Measurements from ENCODE around the gene SH2D1B.

Gene SH2D1B

DNA sequence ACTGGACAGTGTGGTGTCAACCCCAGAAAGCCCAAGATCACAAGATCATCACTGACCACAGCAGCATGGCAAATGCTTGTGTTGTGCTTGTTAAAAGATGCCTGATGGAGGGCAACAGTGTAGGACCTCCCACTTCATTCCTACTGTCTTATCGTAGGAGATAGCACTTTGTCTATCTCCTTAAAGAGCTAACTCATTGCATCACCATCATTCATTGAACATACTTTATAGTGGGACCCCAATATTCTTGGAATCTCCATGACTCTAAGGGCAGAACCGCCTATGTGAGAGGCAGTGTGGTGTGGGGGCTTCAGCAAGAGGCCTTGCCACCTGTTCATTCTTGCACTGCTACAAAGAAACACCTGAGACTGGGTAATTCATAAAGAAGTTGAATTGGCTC is 5.0 kb upstream of the SH2D1B start:
- Histone ChIP-seq H3K27me3 (replicated peaks in 2 of 5; ENCODE audit: control insufficient read depth in 4 of 5, insufficient read depth in 5 of 5, low read length in 4 of 5) (no peaks in the 10 kb centered on the region), H3K9me3 (ENCODE audit: control extremely low read depth in 1 of 5, control insufficient read depth in 4 of 5, insufficient read depth in 2 of 5, low read depth in 1 of 5, low read length in 4 of 5) (no peaks in the 10 kb centered on the region), H3K4me1 (ENCODE audit: control extremely low read depth in 1 of 4, control insufficient read depth in 4 of 4, insufficient read depth in 4 of 4, low read length in 3 of 4) (peaks cover 0 to 13% (median 1%) of the 10 kb centered on the region in 4 experiments), H3K4me3 (ENCODE audit: control insufficient read depth in 1 of 7, extremely low read depth in 1 of 7, insufficient read depth in 4 of 7, low read depth in 2 of 7, low read length in 6 of 7) (no peak overlapping the region), H3K36me3 (ENCODE audit: control insufficient read depth in 4 of 4, insufficient read depth in 4 of 4, low read length in 3 of 4) (no peaks in the 10 kb centered on the region), H3K27ac (ENCODE audit: insufficient read depth in 1 of 2, low read depth in 1 of 2, low read length in 2 of 2, poor library complexity in 1 of 2, severe bottlenecking in 2 of 2) (no peak overlapping the region)
- DNase-seq, result no peak
- ChIA-PET POLR2A (no interaction called here), CTCF (no interaction called here)
- WGBS (ENCODE audit: insufficient coverage), result 100% methylated on average over 1 of the region's 2 CpGs

DNA sequence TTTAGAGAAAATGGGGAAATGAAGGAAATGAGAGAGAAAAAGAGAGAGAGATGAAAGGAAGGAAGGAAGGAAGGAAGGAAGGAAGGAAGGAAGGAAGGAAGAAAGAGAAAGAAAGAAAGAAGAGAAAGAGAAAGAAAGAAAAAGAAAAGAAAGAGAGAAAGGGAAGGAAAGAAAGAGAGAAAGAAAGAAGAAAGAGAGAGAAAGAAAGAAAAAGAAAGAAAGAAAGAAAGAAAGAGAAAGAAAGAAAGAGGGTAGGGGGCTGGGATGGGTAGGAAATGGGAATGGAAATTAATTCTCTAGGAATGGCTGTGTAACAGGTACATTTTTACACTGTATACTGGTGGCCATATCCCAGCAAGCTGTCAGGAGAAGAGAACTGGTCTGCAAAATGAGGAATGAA is 4.3 kb upstream of the SH2D1B start:
- ChIA-PET CTCF (no interaction called here), POLR2A (no interaction called here)
- no peaks in the 10 kb centered on the region for H3K9me3 ChIP-seq (ENCODE audit: control extremely low read depth in 1 of 5, control insufficient read depth in 4 of 5, insufficient read depth in 2 of 5, low read depth in 1 of 5, low read length in 4 of 5)
- H3K27ac ChIP-seq (ENCODE audit: insufficient read depth in 1 of 2, low read depth in 1 of 2, low read length in 2 of 2, poor library complexity in 1 of 2, severe bottlenecking in 2 of 2), result no peak overlapping the region
- H3K27me3 ChIP-seq (replicated peaks in 2 of 5; ENCODE audit: control insufficient read depth in 4 of 5, insufficient read depth in 5 of 5, low read length in 4 of 5), result no peaks in the 10 kb centered on the region
- no peaks in the 10 kb centered on the region for H3K36me3 ChIP-seq (ENCODE audit: control insufficient read depth in 4 of 4, insufficient read depth in 4 of 4, low read length in 3 of 4)
- no peak for DNase-seq
- peaks cover 0 to 10% (median 2%) of the 10 kb centered on the region in 4 experiments for H3K4me1 ChIP-seq (ENCODE audit: control extremely low read depth in 1 of 4, control insufficient read depth in 4 of 4, insufficient read depth in 4 of 4, low read length in 3 of 4)
- no peak overlapping the region for H3K4me3 ChIP-seq (ENCODE audit: control insufficient read depth in 1 of 7, extremely low read depth in 1 of 7, insufficient read depth in 4 of 7, low read depth in 2 of 7, low read length in 6 of 7)

GRCh38 chr1:162407539-162407938 is 4.4 kb downstream of the SH2D1B start:
- Histone ChIP-seq H3K4me1 (ENCODE audit: control extremely low read depth in 1 of 4, control insufficient read depth in 4 of 4, insufficient read depth in 4 of 4, low read length in 3 of 4) (peaks cover 0 to 1% (median 0%) of the 10 kb centered on the region in 4 experiments), H3K4me3 (ENCODE audit: control insufficient read depth in 1 of 7, extremely low read depth in 1 of 7, insufficient read depth in 4 of 7, low read depth in 2 of 7, low read length in 6 of 7) (no peak overlapping the region), H3K27ac (ENCODE audit: insufficient read depth in 1 of 2, low read depth in 1 of 2, low read length in 2 of 2, poor library complexity in 1 of 2, severe bottlenecking in 2 of 2) (no peak overlapping the region), H3K36me3 (ENCODE audit: control insufficient read depth in 4 of 4, insufficient read depth in 4 of 4, low read length in 3 of 4) (no peaks in the 10 kb centered on the region), H3K27me3 (replicated peaks in 2 of 5; ENCODE audit: control insufficient read depth in 4 of 5, insufficient read depth in 5 of 5, low read length in 4 of 5) (no peaks in the 10 kb centered on the region), H3K9me3 (ENCODE audit: control extremely low read depth in 1 of 5, control insufficient read depth in 4 of 5, insufficient read depth in 2 of 5, low read depth in 1 of 5, low read length in 4 of 5) (no peaks in the 10 kb centered on the region)
- CTCF ChIA-PET, result no interaction called here
- DNase-seq, result no peak
- no CpG with 5 or more reads among the region's 1 CpG for WGBS (ENCODE audit: insufficient coverage)
- POLR2A ChIA-PET, result interaction anchor here (1.1 kb wide), 1 partner anchor 19 kb away, joined by 3 read pairs; no protein-coding TSS in a partner anchor

DNA sequence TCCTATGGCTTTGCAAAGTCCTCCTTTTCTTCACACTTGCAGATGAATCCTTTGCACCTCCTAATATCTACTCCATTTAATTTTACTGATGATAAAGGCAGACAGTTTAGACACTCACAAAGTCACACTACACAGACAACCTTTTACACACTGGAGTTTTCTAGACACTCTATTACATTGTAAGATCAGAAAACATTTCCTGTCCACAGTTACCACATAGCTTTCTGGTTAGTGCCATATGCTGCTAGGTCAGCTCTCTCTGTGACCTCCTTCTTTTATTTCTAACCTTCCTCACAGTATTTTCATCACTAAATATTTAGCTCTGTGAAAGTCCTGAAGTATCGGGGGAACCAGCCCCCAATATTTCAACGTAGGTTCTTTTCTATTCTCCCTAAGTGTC is 5.1 kb downstream of the SH2D1B start:
- no peaks in the 10 kb centered on the region for H3K9me3 ChIP-seq (ENCODE audit: control extremely low read depth in 1 of 5, control insufficient read depth in 4 of 5, insufficient read depth in 2 of 5, low read depth in 1 of 5, low read length in 4 of 5)
- H3K27ac ChIP-seq (ENCODE audit: insufficient read depth in 1 of 2, low read depth in 1 of 2, low read length in 2 of 2, poor library complexity in 1 of 2, severe bottlenecking in 2 of 2), result no peak overlapping the region
- ChIA-PET POLR2A (no interaction called here), CTCF (interaction anchor here (0.6 kb wide), 1 partner anchor 52 kb away, joined by 3 read pairs; no protein-coding TSS in a partner anchor)
- WGBS (ENCODE audit: insufficient coverage), result no CpG with 5 or more reads among the region's 2 CpGs
- no peak for DNase-seq
- no peaks in the 10 kb centered on the region for H3K27me3 ChIP-seq (replicated peaks in 2 of 5; ENCODE audit: control insufficient read depth in 4 of 5, insufficient read depth in 5 of 5, low read length in 4 of 5)
- peaks cover 0 to 1% (median 0%) of the 10 kb centered on the region in 4 experiments for H3K4me1 ChIP-seq (ENCODE audit: control extremely low read depth in 1 of 4, control insufficient read depth in 4 of 4, insufficient read depth in 4 of 4, low read length in 3 of 4)
- H3K4me3 ChIP-seq (ENCODE audit: control insufficient read depth in 1 of 7, extremely low read depth in 1 of 7, insufficient read depth in 4 of 7, low read depth in 2 of 7, low read length in 6 of 7), result no peak overlapping the region
- no peaks in the 10 kb centered on the region for H3K36me3 ChIP-seq (ENCODE audit: control insufficient read depth in 4 of 4, insufficient read depth in 4 of 4, low read length in 3 of 4)

GRCh38 chr1:162405800-162406199 is 6.1 kb downstream of the SH2D1B start:
- H3K4me1 ChIP-seq (ENCODE audit: control extremely low read depth in 1 of 4, control insufficient read depth in 4 of 4, insufficient read depth in 4 of 4, low read length in 3 of 4), result no peaks in the 10 kb centered on the region
- no peaks in the 10 kb centered on the region for H3K36me3 ChIP-seq (ENCODE audit: control insufficient read depth in 4 of 4, insufficient read depth in 4 of 4, low read length in 3 of 4)
- CTCF ChIA-PET, result interaction anchor here (1.4 kb wide), 1 partner anchor 11 kb away, joined by 4 read pairs; no protein-coding TSS in a partner anchor
- no peak overlapping the region for H3K4me3 ChIP-seq (ENCODE audit: control insufficient read depth in 1 of 7, extremely low read depth in 1 of 7, insufficient read depth in 4 of 7, low read depth in 2 of 7, low read length in 6 of 7)
- no peak for DNase-seq
- 100% methylated on average over 3 of the region's 5 CpGs for WGBS (ENCODE audit: insufficient coverage)
- no peak overlapping the region for H3K27ac ChIP-seq (ENCODE audit: insufficient read depth in 1 of 2, low read depth in 1 of 2, low read length in 2 of 2, poor library complexity in 1 of 2, severe bottlenecking in 2 of 2)
- H3K27me3 ChIP-seq (replicated peaks in 2 of 5; ENCODE audit: control insufficient read depth in 4 of 5, insufficient read depth in 5 of 5, low read length in 4 of 5), result no peaks in the 10 kb centered on the region
- POLR2A ChIA-PET, result no interaction called here
- no peaks in the 10 kb centered on the region for H3K9me3 ChIP-seq (ENCODE audit: control extremely low read depth in 1 of 5, control insufficient read depth in 4 of 5, insufficient read depth in 2 of 5, low read depth in 1 of 5, low read length in 4 of 5)

DNA sequence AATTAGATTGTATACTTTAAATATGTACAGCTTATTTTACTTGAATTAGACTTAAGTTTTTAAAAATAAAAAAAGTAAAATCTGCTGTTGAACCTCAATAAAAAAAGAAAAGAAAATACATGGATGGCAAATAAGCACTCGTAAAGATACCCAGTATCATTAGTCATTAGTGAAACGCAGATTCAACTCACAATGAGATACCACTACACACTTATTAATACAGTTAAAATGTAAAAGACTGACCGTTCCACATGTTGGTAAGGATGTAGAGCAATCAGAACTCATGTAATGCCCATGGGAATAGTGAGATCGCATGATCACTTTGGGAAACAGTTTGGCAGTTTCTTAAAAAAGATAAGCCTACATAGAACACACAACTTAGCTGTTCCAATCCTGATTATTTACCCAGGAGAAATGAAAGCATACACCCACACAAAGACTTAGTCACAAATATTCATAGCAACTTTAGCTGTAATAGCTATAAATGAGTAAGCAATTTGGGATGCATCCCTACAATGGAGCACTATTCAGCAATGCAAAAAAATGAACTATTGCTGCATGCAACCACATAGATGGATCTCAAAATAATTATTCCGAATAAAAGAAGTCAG is 7.3 kb downstream of the SH2D1B start:
- Histone ChIP-seq H3K36me3 (ENCODE audit: control insufficient read depth in 4 of 4, insufficient read depth in 4 of 4, low read length in 3 of 4) (no peaks in the 10 kb centered on the region), H3K4me3 (ENCODE audit: control insufficient read depth in 1 of 7, extremely low read depth in 1 of 7, insufficient read depth in 4 of 7, low read depth in 2 of 7, low read length in 6 of 7) (no peak overlapping the region), H3K9me3 (ENCODE audit: control extremely low read depth in 1 of 5, control insufficient read depth in 4 of 5, insufficient read depth in 2 of 5, low read depth in 1 of 5, low read length in 4 of 5) (no peaks in the 10 kb centered on the region), H3K27me3 (replicated peaks in 2 of 5; ENCODE audit: control insufficient read depth in 4 of 5, insufficient read depth in 5 of 5, low read length in 4 of 5) (no peaks in the 10 kb centered on the region), H3K4me1 (ENCODE audit: control extremely low read depth in 1 of 4, control insufficient read depth in 4 of 4, insufficient read depth in 4 of 4, low read length in 3 of 4) (no peaks in the 10 kb centered on the region), H3K27ac (ENCODE audit: insufficient read depth in 1 of 2, low read depth in 1 of 2, low read length in 2 of 2, poor library complexity in 1 of 2, severe bottlenecking in 2 of 2) (no peak overlapping the region)
- no peak for DNase-seq
- WGBS (ENCODE audit: insufficient coverage), result 100% methylated on average over 1 of the region's 5 CpGs
- POLR2A ChIA-PET, result no interaction called here
- CTCF ChIA-PET, result interaction anchor here (0.7 to 1.4 kb wide), 2 partner anchors 9 to 106 kb away, joined by 3 to 4 read pairs; no protein-coding TSS in a partner anchor

GRCh38 chr1:162400790-162401355 is 11.1 kb downstream of the SH2D1B start:
- ChIA-PET CTCF (no interaction called here), POLR2A (no interaction called here)
- DNase-seq, result no peak
- 100% methylated on average over 3 of the region's 10 CpGs for WGBS (ENCODE audit: insufficient coverage)
- H3K36me3 ChIP-seq (ENCODE audit: control insufficient read depth in 4 of 4, insufficient read depth in 4 of 4, low read length in 3 of 4), result no peaks in the 10 kb centered on the region
- no peak overlapping the region for H3K27ac ChIP-seq (ENCODE audit: insufficient read depth in 1 of 2, low read depth in 1 of 2, low read length in 2 of 2, poor library complexity in 1 of 2, severe bottlenecking in 2 of 2)
- H3K27me3 ChIP-seq (replicated peaks in 2 of 5; ENCODE audit: control insufficient read depth in 4 of 5, insufficient read depth in 5 of 5, low read length in 4 of 5), result peaks cover 0 to 24% (median 4%) of the 10 kb centered on the region in 5 experiments
- no peak overlapping the region for H3K4me3 ChIP-seq (ENCODE audit: control insufficient read depth in 1 of 7, extremely low read depth in 1 of 7, insufficient read depth in 4 of 7, low read depth in 2 of 7, low read length in 6 of 7)
- no peaks in the 10 kb centered on the region for H3K9me3 ChIP-seq (ENCODE audit: control extremely low read depth in 1 of 5, control insufficient read depth in 4 of 5, insufficient read depth in 2 of 5, low read depth in 1 of 5, low read length in 4 of 5)
- H3K4me1 ChIP-seq (ENCODE audit: control extremely low read depth in 1 of 4, control insufficient read depth in 4 of 4, insufficient read depth in 4 of 4, low read length in 3 of 4), result no peaks in the 10 kb centered on the region
